Esophagus muscularis mucosa (tissue), 3 donors: ENCODE data around the gene KRT6B.

Experiments
- POLR2A ChIP-seq: fragments of 450-650 bp; IDR thresholded peaks from one replicate; pipeline ENCODE4 v1.6.1; 2017; ENCODE audit warnings: antibody characterized with exemption, moderate library complexity, mild to moderate bottlenecking, low read depth
- TF ChIP-seq, protein P1 (sequence below), 3 experiments: fragments of 200-600 bp in 2 of 3; fragments of 450-650 bp in 1 of 3; sonication (generic) in 2 of 3; IDR thresholded peaks; one replicate each; pipeline ENCODE4 v1.5.1; 2017 to 2019; ENCODE audit warnings: antibody characterized with exemption in 3 of 3, mild to moderate bottlenecking in 2 of 3, moderate library complexity in 1 of 3

DNA sequence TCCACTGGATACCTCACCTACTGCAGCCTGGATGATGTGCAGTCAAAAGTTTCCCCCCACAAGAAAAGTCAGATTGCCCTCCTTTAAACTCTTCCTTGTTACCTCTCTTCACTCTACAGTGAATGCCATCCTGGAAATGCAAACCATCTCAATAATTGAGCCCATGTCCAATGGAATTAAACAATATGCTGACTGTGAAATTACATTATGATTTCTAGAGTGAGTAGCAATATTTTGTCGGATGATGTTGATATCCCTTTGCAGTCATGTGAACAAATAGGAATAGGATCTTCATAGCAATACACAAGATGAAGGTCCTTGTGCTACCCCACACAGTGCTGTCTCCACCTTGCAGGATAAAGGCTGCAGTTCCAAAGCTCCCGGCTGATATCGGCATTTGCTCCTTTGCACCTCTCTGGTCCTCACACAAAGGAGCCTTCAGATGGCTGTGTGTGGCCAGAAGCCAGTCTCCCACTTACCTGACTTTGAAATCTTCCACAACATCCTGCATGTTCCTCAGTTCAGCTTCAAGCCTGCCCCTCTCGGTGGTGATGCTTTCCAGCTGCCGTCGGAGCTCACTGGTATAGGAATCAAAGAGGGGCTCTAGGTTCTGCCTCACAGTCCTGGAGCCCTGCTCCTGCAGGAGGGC is 19.3 kb downstream of the KRT6B start:
- TF ChIP-seq POLR2A: no peak
- TF ChIP-seq, protein P1, sequence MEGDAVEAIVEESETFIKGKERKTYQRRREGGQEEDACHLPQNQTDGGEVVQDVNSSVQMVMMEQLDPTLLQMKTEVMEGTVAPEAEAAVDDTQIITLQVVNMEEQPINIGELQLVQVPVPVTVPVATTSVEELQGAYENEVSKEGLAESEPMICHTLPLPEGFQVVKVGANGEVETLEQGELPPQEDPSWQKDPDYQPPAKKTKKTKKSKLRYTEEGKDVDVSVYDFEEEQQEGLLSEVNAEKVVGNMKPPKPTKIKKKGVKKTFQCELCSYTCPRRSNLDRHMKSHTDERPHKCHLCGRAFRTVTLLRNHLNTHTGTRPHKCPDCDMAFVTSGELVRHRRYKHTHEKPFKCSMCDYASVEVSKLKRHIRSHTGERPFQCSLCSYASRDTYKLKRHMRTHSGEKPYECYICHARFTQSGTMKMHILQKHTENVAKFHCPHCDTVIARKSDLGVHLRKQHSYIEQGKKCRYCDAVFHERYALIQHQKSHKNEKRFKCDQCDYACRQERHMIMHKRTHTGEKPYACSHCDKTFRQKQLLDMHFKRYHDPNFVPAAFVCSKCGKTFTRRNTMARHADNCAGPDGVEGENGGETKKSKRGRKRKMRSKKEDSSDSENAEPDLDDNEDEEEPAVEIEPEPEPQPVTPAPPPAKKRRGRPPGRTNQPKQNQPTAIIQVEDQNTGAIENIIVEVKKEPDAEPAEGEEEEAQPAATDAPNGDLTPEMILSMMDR (IDR thresholded peaks at IDR 0.05): no peak
